Stimulated activated CD8-positive, alpha-beta memory T cell treated with anti-CD3 and anti-CD28 coated beads, Interleukin-15, amount 100 ng/mL, for 4 hours (primary cell): ENCODE data around the gene FLT1.

Experiments used
- DNase-seq, 2 donors: peaks; one replicate each; pipeline ENCODE4 v3.0.0-alpha.2; 2020; ENCODE audit warnings: low read depth in 2 of 2

The FLT1 gene, protein sequence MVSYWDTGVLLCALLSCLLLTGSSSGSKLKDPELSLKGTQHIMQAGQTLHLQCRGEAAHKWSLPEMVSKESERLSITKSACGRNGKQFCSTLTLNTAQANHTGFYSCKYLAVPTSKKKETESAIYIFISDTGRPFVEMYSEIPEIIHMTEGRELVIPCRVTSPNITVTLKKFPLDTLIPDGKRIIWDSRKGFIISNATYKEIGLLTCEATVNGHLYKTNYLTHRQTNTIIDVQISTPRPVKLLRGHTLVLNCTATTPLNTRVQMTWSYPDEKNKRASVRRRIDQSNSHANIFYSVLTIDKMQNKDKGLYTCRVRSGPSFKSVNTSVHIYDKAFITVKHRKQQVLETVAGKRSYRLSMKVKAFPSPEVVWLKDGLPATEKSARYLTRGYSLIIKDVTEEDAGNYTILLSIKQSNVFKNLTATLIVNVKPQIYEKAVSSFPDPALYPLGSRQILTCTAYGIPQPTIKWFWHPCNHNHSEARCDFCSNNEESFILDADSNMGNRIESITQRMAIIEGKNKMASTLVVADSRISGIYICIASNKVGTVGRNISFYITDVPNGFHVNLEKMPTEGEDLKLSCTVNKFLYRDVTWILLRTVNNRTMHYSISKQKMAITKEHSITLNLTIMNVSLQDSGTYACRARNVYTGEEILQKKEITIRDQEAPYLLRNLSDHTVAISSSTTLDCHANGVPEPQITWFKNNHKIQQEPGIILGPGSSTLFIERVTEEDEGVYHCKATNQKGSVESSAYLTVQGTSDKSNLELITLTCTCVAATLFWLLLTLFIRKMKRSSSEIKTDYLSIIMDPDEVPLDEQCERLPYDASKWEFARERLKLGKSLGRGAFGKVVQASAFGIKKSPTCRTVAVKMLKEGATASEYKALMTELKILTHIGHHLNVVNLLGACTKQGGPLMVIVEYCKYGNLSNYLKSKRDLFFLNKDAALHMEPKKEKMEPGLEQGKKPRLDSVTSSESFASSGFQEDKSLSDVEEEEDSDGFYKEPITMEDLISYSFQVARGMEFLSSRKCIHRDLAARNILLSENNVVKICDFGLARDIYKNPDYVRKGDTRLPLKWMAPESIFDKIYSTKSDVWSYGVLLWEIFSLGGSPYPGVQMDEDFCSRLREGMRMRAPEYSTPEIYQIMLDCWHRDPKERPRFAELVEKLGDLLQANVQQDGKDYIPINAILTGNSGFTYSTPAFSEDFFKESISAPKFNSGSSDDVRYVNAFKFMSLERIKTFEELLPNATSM (N-terminal part only)

DNA sequence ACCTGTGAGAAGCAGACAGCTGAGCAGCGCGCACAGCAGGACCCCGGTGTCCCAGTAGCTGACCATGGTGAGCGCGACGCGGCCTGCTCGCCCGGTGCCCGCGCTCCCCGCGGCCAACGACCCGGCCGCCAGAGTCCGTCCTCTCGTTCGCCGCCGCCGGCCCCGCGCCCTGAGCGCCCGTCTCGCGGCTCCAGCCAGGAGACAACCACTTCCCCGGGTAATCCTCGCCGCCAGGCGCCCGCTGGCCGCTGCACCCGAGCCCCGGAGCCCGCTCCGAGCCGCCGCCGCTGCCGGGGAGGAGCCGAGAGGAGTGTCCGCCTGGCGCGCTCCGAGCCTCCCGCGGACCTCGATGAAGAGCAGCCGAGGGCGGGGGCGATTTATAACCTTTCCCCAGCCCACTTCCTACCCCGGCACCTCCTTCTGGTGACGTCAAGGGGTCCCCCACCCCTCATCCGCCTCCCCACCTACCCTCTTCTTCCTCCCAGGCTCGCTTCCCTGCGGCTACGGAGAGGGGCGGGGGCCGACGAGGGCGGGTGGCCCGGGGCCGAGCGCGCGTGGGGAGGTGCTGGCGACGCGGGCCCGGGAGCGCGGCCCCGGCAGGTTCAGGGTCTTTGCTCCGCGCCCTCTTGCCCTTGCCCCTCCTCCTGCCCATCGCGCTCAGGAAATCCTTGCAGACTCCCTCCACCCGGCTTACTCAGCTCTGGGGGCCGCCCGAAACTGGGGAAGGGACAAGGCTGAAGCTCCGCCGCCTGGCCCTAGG is at the start of gene FLT1:
Gene FLT1 (minus strand): TSS at position 351 of the 760 bp plus-strand sequence. CDS start 285 bp downstream, at position 66.
- DNase-seq, result peak; percentile 10 to 21

DNA sequence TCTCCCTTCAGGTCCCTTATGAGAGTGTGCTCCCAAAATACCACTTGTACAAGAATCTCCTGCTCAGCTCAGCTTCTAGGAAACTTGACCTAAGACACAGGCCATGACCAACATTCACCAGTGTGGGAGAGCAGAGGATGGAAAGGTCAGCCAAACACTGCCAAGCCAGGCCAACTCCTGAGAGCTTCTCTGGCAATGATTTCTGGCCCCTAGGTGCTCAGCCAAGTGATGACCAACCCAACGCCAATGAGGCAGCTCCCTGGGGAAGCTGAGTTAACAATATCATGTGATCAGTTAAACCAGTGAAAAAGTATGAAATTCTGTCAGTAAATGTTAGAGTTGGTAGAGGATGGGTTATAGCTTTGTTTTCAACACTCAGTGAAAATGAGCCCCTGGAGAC is 49.1 kb upstream of the FLT1 start:
- DNase-seq, result no peak

DNA sequence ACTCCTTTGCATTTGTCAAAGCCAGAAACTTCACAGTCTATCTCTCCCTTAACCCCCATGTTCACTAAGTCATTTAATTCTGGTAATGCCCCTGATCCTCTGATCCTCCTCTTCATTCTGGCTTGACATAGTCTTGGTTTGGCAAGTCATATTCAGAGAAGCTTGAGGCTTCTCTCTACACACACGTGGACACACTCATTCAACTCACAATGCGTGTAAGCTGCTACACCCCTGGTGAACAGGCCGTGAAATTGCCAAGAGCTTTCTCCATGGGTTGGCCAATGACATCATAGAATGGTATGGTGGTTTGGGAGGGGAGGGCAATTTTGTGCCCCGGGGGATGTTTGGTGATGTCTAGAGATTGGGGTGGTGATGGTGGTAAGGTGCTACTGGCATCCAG is 47.9 kb upstream of the FLT1 start:
- no peak for DNase-seq

DNA sequence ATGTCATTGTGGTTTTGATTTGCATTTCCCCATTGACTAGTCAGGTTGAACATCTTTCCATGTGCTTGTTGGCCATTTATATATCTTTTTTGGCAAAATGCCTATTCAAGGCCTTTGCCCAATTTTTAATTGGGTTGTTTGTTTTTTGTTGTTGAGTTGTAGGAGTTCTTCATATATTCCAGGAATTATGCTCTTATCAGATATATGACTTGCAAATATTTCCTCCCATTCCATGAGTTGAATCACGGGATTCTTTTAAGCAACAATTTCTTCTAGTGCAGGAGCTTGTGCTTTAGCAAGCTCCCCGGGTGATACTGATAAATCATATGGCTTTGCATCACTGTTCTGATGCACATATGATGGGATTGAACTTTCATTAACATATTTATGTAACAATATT is 47.0 kb upstream of the FLT1 start:
- no peak for DNase-seq

- no peak for DNase-seq
Observed at GRCh38 chr13:28540612-28541011, 45.7 kb upstream of the FLT1 start.

DNA sequence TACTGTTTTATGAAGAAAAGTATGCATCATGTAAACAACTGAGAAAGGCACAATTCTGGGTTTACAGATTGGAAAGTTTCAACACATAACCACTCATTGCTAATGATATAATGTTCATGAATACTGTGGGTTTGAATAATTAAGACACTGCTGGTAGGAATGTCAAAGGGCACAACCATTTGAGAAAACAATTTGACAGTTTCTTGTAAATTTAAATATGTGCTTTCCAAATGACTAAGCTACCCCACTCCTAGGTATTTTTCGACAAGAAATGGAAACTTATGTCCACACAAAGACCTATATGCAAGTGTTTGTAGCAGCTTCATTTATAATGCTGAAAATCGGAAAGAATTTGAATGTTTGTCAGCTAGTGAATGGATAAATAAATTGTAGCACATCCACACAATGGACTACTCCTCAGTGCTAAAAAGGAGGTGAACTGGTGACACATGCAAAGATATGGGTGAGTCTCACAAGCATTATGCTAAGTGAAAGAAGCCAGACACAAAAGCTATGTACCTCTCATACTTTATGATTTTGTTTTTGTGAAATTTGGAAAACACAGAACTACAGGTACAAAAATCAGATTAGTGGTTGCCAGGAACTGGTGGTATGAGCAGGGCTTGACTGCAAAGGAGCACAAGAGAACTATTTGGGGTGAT is 44.8 kb upstream of the FLT1 start:
- DNase-seq, result no peak

DNA sequence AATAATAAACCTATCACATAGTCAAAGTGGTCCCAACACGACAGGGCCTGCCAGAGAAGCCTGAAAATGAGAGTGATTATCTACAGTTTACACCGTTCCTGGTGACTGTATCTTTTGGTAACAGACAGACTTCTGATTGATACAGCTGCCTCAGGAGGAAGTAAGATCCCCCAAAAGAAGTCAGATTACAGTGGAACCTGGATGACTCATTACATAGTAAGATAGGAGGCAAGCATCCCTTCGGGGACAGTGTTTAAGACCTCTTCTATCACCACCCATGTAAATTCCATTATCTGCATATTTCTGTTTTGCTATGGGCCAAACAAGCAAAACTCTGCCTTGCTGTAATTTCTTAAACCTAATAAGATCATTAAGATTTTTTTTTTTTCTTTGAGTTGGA is 44.0 kb upstream of the FLT1 start:
- no peak for DNase-seq

DNA sequence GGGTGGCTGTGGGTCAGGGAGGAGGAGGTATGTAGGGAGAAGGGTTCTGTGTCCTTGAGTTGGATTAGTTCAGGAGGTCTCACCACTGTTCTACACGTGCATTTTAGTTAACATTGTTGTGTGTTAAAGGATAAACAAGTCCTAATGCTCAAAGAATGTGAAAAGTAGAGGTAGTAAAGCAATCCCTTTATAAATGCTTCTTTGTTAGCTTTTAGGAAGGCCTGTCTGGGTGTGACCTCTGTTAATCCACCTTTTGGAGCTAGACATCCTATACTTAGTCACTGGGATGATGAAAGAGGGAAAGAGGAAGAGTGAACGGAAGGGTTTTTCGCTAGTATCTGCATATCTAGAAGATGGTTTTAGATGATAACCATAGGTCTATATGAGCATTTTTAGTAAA is 42.2 kb upstream of the FLT1 start:
- DNase-seq, result no peak

DNA sequence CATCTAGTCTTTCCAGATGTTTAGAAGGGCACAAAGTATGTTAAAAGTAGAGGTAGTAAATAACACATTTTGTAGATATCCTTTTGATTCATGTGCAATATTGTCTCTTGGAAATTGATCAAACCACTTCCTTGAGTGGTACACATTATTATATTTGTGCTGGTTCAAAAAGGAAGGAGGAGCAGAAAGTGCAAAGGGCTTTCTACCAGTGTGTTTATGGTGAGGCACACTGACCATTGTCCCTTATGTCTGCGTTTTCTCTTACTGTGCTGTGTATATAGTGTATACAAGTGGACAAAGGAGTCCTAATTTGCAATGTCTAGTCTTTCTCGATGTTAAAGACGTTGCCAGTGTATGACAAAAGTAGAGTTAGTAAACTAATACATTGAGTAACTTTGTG is 41.4 kb upstream of the FLT1 start:
- no peak for DNase-seq

- no peak for DNase-seq
Observed at GRCh38 chr13:28535734-28536133, 40.8 kb upstream of the FLT1 start.

DNA sequence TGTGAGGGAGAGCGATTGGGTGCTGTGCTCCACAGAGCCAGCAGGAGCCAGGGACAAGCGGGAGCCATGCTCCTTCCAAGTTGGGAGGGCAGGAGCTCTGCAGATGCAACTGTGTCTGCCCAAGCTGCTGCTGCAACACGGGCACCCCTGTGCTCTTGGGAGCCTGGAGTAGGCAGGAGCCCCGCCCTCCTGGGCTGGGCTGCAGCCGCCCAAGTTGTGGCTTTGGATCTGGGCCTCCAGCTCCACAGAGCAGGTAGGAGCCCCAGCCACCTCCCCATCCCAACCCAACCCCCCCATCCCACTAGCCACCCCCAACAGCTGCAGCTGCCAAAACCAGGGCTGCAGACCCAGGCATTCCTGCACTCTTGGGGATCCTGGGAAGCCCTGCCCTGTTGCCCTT is 39.9 kb upstream of the FLT1 start:
- DNase-seq, result no peak

DNA sequence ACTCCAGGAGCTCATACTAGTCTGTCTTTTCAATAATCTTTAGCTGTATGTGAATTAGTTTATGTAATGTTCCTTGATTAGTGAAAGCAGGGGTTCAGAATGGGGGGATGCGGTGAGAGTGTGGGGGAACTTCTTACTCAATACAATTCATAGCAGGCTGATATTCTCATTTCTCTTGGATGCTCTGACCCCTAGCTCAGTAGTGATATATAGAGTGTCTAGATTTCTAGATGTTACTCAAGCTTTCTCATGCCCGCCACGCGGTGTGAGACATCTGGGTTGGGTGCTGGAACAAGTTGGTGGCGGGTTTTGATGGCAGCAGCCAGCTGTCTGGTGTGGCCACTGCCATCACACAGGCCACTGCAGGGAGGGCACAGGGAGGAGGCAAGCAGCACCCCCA is 39.3 kb upstream of the FLT1 start:
- DNase-seq, result no peak

GRCh38 chr13:28533441-28534166 is 38.7 kb upstream of the FLT1 start:
- DNase-seq, result no peak

DNA sequence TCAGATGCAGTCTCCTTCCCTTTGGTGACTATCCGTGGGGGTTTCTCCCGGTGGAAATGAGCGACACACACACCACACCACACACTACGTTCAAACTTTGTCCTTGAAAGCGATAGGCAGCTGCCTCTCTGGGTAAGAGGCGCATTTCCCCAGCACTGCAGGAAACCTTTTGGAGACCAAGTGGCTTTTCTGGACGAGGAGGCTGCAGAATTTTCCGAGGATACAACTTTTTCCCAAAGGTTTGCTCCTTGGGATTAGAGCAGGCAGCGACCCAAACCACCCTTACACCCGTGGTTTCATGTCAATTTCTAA is 38.2 kb upstream of the FLT1 start:
- no peak for DNase-seq

DNA sequence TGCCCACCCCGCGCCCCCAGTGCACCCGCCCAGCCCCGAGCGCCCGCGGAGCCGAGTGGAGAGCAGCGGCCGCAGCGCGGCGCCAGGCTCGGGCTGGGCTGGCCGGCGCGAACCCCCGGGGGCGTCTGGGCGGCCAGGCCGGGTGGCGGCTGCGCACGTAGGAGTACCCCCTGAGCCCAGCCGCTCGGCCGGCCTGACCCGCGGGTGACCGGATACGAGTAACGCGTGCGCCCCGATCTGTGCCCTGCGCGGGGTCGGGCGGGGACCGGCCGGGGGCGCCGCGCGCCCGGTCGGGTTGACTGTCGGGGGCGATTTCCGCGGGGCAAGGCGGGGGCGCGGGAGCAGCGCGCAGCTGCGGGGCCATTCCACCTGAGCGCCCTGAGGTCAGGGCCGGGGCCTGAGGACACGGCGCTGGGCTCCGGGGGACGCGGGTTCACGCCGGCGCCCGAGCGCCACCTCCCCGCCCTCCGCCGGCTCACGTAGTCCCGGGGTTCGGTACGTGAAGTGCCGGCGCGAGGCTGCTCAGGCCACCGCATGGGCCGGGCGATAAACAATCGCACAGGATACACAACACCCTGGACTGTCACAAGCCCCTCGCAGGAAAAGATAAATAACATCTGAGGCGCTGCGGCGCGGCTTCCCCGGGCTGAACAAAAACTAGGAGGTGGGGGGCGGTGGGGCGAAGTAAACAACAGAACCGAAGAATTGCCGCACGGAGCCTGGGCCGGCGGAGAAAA is 37.6 kb upstream of the FLT1 start:
- no peak for DNase-seq

- DNase-seq, result no peak
Observed at GRCh38 chr13:28531845-28532387, 37.0 kb upstream of the FLT1 start.

DNA sequence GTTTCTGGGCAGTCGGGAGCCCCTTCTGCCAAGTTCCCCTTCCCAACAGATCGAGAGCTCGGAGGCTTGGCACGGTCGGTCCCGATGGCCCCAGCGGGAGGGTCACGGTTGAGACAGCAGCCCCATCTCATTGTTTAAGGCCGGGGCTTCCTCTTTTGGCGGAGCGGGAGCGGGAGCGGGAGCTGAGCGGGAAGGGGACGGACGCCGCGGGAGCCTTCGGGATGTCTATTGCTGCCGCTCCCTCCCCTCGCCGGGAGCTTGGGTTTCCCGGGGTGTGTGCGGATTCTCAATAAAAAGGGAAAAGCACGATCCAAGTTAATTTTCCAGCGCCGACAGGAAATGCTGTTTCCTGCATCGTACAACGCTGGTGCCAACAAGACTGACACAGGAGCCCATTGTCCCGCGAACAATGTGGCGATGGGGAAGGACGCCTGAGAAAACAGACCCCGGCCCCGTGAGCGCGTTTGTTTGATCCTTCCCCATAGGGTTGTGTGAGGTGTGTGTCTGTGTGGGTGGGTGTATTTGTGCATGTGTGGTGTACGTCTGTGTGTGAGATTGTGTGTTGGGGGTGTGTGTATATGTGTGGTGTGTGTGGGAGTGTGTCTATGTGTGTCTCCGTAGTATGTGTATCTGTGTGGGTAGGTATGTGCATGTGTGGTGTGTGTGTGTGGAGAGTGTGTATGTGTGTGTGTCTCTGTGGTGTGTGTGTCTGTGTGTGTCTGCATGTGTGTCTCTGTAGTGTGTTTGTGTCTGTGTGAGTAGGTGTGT is 36.3 kb upstream of the FLT1 start:
- DNase-seq, result no peak

DNA sequence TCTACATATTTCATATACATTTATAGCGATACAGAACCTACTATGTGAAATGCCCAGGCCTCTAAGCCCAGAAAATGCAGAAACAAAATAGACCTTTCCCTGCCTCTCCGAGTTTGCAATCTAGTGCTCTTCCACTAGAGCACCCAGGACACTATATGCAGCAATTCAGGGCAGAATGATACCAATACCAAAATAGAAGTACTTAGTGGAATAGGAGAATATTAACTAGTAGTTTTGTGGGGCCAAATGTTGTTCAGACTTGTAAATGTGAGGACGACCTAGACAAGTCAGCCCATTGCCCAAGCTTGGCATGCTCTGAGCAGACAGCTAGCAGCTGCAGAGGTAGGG is 35.8 kb upstream of the FLT1 start:
- DNase-seq, result no peak

DNA sequence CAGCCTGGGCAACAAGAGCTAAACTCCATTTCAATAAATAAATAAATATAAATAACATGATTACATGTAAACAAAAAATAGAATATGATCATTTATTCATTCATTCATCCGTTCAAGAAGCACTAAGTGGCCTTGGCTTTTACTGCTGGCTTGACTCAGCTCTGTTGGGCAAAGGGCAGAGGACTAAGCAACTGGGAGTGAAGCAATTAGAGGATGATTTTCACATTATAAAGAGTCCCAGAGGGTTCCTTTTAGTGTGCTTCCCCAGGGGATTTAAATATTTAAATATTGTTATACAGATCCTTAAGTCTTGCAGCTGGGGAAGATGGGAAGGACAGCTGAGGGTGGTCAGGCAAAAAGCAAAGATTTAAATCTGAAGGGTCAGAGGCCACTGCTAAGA is 34.9 kb upstream of the FLT1 start:
- DNase-seq, result no peak
